ENCODE data around the gene TFB2M.
A peak's percentile ranks its signal among the peaks of the same experiment; 100 is the strongest.

The TFB2M gene

GRCh38 chr1:246527402-246528088, 38.5 kb downstream of the TFB2M start:
- Histone ChIP-seq H3K9ac (ENCODE audit: low read depth, low read length, poor library complexity, severe bottlenecking) (peak overlapping the region; percentile 59), H3K4me3 (ENCODE audit: low read length, poor library complexity, severe bottlenecking) (peak overlapping the region; percentile 53), H3K36me3 (ENCODE audit: insufficient read depth, low read length) (no peaks in the 10 kb centered on the region), H3K9me2 (replicated peaks; ENCODE audit: low read depth, low read length) (no peaks in the 10 kb centered on the region), H3K4me2 (ENCODE audit: low read depth, low read length, poor library complexity, severe bottlenecking) (peak overlapping the region; percentile 58), H3K27me3 (ENCODE audit: insufficient read depth, low read length, poor library complexity, severe bottlenecking) (no peaks in the 10 kb centered on the region), H2AFZ (ENCODE audit: low read length) (peak overlapping the region; percentile 88), H3K4me1 (ENCODE audit: insufficient read depth, low read length, poor library complexity, severe bottlenecking) (peaks cover 16% of the 10 kb centered on the region), H3K9me3 (ENCODE audit: insufficient read depth, low read depth, low read length) (peaks cover 24% of the 10 kb centered on the region; the same call in 1 of the 2 replicates), H3F3A (ENCODE audit: low read depth) (no peaks in the 10 kb centered on the region), H3K79me2 (ENCODE audit: insufficient read depth, low read length) (no peaks in the 10 kb centered on the region), H4K20me1 (ENCODE audit: insufficient read depth, low read length, poor library complexity, severe bottlenecking) (no peaks in the 10 kb centered on the region)
- no peak for TF ChIP-seq EZH2phosphoT487 (IDR thresholded peaks at IDR 0.05; ENCODE audit: borderline replicate concordance)
- TF ChIP-seq, protein P1, sequence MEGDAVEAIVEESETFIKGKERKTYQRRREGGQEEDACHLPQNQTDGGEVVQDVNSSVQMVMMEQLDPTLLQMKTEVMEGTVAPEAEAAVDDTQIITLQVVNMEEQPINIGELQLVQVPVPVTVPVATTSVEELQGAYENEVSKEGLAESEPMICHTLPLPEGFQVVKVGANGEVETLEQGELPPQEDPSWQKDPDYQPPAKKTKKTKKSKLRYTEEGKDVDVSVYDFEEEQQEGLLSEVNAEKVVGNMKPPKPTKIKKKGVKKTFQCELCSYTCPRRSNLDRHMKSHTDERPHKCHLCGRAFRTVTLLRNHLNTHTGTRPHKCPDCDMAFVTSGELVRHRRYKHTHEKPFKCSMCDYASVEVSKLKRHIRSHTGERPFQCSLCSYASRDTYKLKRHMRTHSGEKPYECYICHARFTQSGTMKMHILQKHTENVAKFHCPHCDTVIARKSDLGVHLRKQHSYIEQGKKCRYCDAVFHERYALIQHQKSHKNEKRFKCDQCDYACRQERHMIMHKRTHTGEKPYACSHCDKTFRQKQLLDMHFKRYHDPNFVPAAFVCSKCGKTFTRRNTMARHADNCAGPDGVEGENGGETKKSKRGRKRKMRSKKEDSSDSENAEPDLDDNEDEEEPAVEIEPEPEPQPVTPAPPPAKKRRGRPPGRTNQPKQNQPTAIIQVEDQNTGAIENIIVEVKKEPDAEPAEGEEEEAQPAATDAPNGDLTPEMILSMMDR (conservative IDR thresholded peaks at IDR 0.05; ENCODE audit: low read length): no peak

GRCh38 chr1:246526915-246527314, 39.1 kb downstream of the TFB2M start:
- H3K9me2 ChIP-seq (replicated peaks; ENCODE audit: low read depth, low read length): no peaks in the 10 kb centered on the region
- TF ChIP-seq, protein P1 (conservative IDR thresholded peaks at IDR 0.05; ENCODE audit: low read length): no peak
- no peak for TF ChIP-seq EZH2phosphoT487 (IDR thresholded peaks at IDR 0.05; ENCODE audit: borderline replicate concordance)
- H3F3A ChIP-seq (ENCODE audit: low read depth): no peaks in the 10 kb centered on the region
- no peaks in the 10 kb centered on the region for H3K36me3 ChIP-seq (ENCODE audit: insufficient read depth, low read length)
- no peaks in the 10 kb centered on the region for H3K79me2 ChIP-seq (ENCODE audit: insufficient read depth, low read length)
- H3K9me3 ChIP-seq (ENCODE audit: insufficient read depth, low read depth, low read length): peaks cover 22% of the 10 kb centered on the region; the same call in 1 of the 2 replicates
- peak overlapping the region; percentile 58 for H3K4me2 ChIP-seq (ENCODE audit: low read depth, low read length, poor library complexity, severe bottlenecking)
- no peaks in the 10 kb centered on the region for H3K27me3 ChIP-seq (ENCODE audit: insufficient read depth, low read length, poor library complexity, severe bottlenecking)
- peak overlapping the region; percentile 88 for H2AFZ ChIP-seq (ENCODE audit: low read length)
- no peak overlapping the region for H3K9ac ChIP-seq (ENCODE audit: low read depth, low read length, poor library complexity, severe bottlenecking)
- H4K20me1 ChIP-seq (ENCODE audit: insufficient read depth, low read length, poor library complexity, severe bottlenecking): no peaks in the 10 kb centered on the region
- H3K4me1 ChIP-seq (ENCODE audit: insufficient read depth, low read length, poor library complexity, severe bottlenecking): peaks cover 16% of the 10 kb centered on the region
- peak overlapping the region; percentile 53 for H3K4me3 ChIP-seq (ENCODE audit: low read length, poor library complexity, severe bottlenecking)

DNA sequence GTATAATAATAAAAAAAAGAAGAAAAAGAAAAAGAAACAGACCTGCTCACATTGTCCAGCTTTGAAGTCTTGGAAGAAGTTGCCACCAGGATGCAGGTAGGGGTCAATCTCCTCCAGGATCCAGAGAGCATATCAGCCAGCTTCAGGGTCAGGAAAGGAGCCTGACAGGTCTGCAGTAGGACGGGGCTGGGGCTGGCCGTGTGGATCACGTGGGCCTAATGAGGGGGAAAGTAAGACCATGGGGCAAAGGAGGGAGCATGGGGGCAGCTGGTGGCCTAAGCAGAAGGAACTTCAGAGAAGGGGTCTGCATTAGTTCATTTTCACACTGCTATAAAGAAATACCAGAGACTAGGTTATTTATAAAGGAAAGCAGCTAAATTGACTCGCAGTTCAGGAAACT, 39.7 kb downstream of the TFB2M start:
- no peak overlapping the region for H3K4me2 ChIP-seq (ENCODE audit: low read depth, low read length, poor library complexity, severe bottlenecking)
- no peaks in the 10 kb centered on the region for H3K79me2 ChIP-seq (ENCODE audit: insufficient read depth, low read length)
- H3K4me3 ChIP-seq (ENCODE audit: low read length, poor library complexity, severe bottlenecking): no peak overlapping the region
- H3K4me1 ChIP-seq (ENCODE audit: insufficient read depth, low read length, poor library complexity, severe bottlenecking): peaks cover 16% of the 10 kb centered on the region
- no peaks in the 10 kb centered on the region for H3K36me3 ChIP-seq (ENCODE audit: insufficient read depth, low read length)
- no peak for TF ChIP-seq EZH2phosphoT487 (IDR thresholded peaks at IDR 0.05; ENCODE audit: borderline replicate concordance)
- TF ChIP-seq, protein P1 (conservative IDR thresholded peaks at IDR 0.05; ENCODE audit: low read length): no peak
- no peak overlapping the region for H2AFZ ChIP-seq (ENCODE audit: low read length)
- H3K9ac ChIP-seq (ENCODE audit: low read depth, low read length, poor library complexity, severe bottlenecking): no peak overlapping the region
- H3K27me3 ChIP-seq (ENCODE audit: insufficient read depth, low read length, poor library complexity, severe bottlenecking): no peaks in the 10 kb centered on the region
- no peaks in the 10 kb centered on the region for H3K9me2 ChIP-seq (replicated peaks; ENCODE audit: low read depth, low read length)
- H3K9me3 ChIP-seq (ENCODE audit: insufficient read depth, low read depth, low read length): peaks cover 22% of the 10 kb centered on the region; the same call in 1 of the 2 replicates
- H3F3A ChIP-seq (ENCODE audit: low read depth): no peaks in the 10 kb centered on the region
- no peaks in the 10 kb centered on the region for H4K20me1 ChIP-seq (ENCODE audit: insufficient read depth, low read length, poor library complexity, severe bottlenecking)
